ENCODE data around the gene DNAJC3.
"Not testable (repeated sequence)": the region's sequence is repeated elsewhere in the genome, so short reads cannot be mapped to it uniquely, and the experiment has no call there.

Gene DNAJC3, protein sequence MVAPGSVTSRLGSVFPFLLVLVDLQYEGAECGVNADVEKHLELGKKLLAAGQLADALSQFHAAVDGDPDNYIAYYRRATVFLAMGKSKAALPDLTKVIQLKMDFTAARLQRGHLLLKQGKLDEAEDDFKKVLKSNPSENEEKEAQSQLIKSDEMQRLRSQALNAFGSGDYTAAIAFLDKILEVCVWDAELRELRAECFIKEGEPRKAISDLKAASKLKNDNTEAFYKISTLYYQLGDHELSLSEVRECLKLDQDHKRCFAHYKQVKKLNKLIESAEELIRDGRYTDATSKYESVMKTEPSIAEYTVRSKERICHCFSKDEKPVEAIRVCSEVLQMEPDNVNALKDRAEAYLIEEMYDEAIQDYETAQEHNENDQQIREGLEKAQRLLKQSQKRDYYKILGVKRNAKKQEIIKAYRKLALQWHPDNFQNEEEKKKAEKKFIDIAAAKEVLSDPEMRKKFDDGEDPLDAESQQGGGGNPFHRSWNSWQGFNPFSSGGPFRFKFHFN

DNA sequence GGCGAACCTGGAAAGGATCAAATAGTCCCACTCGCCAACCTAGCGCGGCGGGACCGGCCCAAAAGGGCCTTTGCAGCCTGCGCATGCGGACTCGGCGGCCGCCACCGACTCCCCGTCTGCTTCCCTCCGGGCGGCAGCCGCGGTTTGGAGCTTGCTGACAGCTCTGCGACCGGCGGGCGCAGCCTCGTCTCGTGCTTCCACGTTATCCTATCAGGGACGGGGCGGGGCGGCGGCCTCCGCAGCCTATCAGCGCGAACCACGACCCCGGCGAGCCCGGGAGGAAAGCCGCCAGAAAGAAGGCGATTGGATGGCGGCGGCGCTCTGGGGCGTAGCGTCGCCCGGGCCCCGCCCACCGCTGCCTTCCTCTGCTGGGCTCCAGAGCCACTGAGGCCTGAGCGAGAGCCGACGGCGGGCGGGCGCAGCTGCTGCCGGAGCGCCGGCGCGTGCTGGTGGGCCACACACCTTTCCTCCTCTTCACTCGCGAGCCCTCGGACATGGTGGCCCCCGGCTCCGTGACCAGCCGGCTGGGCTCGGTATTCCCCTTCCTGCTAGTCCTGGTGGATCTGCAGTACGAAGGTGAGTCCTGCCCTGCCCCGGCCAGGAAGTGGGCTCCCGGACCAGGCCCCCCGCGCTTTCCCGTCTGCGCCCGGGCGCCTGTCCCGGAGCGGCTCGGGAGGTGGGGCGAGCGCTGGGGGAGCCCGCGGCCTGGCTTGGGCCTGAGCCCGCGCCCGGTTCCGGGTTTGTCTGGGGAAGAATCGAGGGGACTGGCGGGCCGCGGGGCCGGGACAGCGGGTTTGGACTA, at the start of gene DNAJC3:
DNAJC3 (plus strand) TSS at position 378 of the 802 bp plus-strand sequence; CDS start at position 495, 117 bp downstream.
- peak; percentile 94 to 96 (median 96) for DNase-seq (ENCODE audit: low read depth in 3 of 3)

DNA sequence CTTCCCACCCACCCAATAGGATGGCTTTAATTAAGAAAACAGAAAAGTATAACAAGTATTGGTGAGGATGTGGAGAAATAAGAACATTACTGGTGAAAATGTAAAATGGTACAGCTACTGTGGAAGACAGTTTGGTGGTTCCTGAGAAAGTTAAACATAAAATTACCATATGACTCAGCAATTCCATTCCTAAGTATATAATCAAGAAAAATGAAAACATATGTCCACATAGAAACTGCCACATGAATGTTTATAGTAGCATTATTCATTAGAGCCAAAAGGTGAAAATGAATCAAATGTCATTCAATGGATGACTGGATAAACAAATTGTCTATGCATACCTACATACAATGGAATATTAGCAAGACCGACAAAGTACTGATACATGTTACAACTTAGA, 49.3 kb upstream of the DNAJC3 start:
- no peak for DNase-seq (ENCODE audit: low read depth in 3 of 3)

DNA sequence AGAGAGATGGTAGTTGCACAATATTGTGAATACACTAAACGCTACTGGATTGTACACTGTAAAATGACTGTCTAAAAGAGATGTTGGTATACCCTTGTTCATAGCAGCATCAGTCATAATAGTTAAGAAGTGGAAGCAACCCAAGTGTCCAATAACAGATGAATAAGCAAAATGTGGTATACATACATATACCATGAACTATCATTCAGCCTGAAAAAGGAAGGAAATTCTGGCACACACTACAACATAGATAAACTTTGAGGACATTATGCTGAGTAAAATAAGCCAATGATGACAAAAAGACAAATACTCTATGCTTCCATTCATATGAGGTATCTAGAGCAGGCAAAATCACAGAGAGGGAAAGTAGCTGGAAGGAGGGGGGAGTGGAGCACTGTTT, 48.5 kb upstream of the DNAJC3 start:
- no peak for DNase-seq (ENCODE audit: low read depth in 3 of 3)

DNA sequence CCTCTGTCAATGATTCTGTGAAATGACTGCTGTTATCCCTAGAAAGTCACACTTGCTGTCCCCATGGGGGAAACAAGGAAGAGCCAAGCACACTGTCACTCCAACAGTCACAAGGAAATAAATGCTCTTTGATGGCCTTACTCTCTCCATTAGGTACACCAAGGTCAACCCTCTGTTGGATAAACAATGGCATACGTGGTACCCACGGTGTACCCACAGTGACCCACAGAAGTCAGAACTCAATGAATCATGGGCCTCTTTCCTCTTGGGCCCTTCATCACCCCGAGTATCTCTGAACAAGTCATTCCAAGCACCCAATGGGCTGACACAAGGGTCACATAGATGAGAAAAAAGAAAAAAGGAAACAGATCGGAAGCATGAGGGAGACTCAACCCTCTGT, 47.9 kb upstream of the DNAJC3 start:
- no peak for DNase-seq (ENCODE audit: low read depth in 3 of 3)

DNA sequence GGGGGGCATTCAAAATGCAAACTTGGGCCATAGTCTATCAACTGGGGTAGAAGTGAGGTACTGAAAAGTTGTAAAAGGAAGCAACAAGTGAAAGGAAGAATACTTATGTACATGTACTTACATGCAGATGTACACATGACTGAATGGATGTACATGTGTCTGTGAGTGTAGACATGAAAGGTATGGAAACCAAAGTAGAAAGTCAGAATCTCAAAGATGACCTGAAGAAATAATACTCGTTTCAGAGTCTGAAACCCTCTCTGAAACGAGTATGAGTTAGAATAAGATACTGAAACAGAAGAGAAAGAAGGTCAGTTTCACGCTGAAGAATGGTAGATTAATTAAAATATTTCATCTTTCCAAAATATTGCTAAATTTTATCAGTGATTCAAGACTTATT, 46.3 kb upstream of the DNAJC3 start:
- DNase-seq (ENCODE audit: low read depth in 3 of 3), result no peak

DNA sequence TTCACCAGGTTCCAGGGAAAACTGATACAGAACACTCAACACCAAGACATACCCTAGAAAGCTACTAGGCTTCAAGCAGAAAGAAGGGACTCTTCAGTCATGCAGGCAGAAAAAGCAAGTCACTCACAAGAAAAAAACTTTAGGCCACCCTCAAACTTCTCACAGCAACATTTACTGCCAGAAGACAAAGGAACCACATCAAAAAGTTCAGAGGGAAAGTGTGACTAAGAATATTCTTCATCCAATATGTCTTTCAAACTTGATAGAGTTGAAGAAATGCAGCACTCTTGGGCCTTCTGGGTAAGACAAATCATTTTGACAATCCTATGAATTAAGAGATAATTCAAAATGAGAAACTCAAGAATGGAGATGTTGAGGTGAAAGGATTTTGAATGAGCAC, 40.1 kb upstream of the DNAJC3 start:
- DNase-seq (ENCODE audit: low read depth in 3 of 3), result no peak

DNA sequence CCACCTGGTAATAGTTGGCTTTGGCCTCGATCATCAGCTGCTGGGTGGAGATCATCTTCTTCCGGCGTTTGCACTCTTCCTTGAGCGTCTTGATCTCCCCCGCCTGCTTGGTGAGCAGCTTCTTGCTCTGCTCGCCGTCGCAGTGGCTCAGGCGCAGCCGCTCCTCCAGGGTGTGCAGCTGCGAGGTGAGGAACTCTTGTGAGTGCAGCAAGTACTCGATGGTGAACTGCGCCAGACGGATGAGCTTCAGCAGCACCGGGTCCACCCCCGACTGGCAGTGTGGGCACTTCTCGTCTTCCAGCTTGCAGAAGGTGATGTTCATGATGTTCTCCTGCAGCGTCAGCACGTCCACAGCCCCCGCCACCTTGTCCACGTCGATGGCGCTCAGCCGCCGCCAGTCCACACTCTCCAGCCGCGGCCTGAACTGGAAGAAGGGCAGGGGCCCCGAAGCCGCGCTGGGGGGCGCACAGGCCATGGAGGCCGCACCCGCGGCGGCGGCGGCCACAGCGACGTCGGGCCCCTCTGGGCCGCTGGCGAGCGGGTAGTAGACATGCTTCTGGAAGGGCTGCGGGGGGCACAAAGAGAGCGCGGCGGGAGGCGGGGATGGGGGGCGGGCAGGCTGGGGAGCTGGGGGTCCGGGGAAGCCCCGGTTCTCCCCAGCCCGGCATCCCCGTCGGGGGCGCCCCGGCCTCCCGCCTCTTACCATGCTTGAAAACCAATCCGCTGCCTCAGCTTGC, 35.5 kb upstream of the DNAJC3 start:
- no peak for DNase-seq (ENCODE audit: low read depth in 3 of 3)

DNA sequence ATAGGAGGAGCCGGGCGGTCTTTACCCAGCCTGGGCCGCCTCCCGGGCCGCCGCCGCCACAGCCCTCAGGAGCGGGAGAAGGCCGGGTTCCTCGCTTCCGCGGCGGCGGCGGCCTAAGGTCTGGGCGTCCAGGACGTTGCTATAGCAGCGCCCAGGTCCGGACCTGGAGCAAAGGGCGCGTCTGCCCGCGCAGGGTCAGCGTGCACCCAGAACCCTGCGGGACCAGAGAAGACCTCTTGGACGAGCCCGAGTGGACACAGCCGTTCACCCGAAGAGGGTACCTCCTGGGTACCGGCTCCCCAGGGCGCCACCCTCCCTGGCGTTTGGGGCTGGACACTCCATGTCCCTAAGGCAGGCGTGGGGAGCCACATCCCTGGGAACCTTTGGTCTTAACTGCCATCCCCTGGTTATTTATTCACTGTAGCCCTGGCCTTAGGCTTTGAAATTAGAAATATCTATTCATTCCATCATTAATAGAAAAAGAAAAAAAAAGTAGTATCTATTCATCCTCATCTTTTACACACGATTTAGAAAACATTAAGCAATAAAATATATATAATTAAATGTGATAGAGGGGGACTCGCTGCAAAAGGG, 34.8 kb upstream of the DNAJC3 start:
- no peak for DNase-seq (ENCODE audit: low read depth in 3 of 3)

DNA sequence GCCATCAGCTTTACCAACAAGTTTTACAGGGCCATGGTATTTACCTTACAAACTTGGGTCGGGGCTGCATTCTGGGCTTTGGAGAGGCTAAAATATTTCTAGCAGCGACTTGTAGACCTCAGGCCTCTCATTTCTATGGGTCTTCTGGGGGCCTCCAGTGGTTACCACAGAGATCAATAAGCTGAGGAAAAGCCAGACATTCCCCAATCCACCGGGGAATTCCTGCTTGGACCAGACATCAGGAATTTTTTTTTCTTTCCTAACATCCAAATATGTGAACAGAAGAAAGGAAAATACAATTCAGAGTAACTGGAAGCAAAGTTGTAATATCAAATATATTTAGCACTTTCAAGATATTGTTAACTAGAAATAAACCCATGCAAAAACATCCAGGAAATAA, 33.9 kb upstream of the DNAJC3 start:
- DNase-seq (ENCODE audit: low read depth in 3 of 3), result no peak

DNA sequence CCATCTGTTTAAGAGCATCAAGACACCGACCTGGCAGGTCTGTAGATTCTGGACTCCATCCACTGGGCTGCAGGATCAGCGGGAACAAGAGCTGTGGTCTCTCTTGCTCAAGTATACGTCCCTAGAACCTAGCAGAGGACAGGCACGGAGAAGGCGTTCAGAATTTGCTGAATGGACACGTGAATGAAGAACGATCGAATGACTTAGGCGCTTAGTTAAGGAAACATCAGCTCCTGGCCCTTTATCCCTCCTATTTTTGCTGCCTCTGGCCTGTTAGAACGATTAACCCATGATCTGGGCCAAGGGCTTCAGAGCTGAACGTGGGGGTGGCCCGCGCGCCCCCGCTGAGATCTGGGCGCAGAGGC, 33.4 kb upstream of the DNAJC3 start:
- no peak for DNase-seq (ENCODE audit: low read depth in 3 of 3)

DNA sequence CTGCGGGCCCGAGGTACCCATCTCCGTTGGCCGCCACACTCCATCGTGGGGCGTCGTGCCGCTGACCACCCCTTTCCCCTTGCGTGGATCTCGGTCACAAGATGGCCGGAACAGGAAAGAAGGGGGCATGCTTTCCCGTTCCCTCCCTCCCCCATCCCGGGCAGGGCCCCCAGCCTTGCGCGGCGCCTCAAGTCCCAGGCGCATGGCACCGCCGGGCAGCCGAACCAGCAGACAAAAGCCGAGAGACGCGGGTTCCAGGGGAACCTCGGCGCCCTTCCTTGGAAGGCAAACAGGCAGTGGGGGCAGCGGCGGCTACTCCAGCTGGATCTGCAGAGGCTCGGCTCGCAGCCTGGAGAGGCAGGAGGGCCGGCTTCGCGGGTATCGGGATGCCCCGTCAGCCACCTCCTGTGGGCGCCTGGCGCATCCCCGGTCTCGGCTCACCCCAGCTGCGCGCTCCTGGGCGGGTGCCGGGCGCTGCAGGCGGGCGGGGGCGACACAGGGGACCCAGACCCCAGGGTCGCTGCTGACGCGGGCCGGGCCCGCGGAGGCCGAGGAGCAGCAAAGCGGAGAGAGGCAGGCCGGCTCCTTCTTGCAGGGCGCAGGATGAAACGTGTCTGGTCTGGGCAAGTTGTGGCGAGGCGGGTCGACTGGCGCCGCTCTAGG, 32.9 kb upstream of the DNAJC3 start:
- DNase-seq (ENCODE audit: low read depth in 3 of 3), result no peak

DNA sequence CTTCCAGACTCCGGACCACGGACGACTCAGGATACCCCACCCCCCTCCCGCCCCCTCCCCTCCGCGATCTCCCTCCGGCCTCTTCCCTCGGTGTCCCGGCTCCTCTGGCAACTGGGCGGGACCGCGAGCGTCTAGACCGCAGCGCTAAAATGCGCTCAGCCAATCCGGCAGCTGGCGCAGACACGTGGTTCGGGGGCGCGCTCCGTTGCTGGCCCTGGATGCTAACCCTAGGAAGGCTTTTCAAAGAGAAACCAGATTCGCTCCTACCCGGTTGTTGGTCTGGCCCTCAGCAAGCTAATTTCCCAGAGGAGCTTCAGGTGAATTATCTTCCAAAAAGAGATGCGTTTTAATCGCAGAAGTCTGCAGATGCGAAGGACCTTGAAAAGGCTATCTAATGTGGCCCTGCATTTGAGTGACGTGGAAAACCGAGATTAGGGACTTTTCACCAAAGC, 32.3 kb upstream of the DNAJC3 start, which contains the start of gene DZIP1:
DZIP1 (minus strand) TSS at position 106 of the 452 bp plus-strand sequence. CDS start 2,677 bp downstream, outside the sequence.
- DNase-seq (ENCODE audit: low read depth in 3 of 3), result no peak

DNA sequence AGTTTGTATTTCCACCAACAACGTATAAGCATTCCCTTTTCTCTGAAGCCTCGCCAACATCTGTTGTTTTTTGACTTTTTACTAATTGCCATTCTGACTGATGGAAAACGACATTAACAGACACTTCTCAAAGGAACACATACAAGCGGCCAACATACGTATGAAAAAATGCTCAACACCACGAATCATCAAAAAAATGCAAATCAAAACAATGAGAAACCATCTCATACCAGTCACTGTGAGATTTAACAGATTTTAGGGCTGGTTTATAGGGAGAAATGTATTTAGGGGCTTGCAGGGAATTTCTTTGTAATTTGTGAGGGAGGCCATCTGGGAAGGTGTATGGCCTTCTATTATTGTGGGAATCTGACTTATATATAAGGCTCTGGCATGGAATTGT, 29.6 kb upstream of the DNAJC3 start:
- DNase-seq (ENCODE audit: low read depth in 3 of 3), result no peak

DNA sequence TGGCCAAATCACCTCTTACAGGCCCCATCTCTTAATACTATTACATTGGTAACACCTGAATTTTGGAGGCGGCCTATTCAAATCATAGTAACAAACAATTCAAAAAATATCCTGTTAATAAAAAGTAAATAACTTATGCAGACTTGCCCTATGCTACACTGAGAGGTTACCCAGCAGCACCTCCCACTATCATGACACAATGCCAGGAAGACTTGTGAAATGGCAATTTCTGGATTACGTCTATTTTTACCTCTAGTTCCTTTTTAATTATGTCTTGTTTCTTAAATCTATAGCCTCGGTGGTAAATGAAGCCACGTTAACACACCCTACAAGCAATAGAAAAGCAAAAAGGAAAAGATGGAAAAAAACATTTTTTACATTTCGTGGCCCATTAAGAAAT, 26.2 kb upstream of the DNAJC3 start:
- DNase-seq (ENCODE audit: low read depth in 3 of 3), result no peak

DNA sequence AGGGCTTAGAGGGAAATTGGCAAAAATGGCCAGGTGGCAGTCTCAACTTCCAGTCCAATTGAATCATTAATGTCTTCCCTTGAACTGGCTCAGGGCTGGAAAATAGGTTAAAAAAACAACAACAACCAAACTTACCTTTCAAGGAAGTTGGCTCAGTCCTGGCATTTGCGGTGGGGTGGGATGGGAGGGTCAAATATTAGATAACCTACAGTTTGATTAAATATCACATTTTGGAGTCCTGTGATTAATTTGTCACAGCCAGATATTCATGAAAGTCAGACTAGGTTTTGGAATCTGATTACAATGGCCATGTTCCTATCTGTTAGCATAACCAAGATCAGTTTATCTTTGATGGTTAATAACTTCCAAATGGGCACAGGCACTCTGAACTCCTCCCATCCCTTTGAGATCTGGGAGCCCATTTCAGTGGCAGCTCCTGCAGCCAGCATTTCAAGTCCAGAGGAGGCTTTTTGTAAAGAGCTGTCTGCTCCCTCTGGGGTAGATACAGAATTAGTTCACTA, 24.6 kb upstream of the DNAJC3 start:
- DNase-seq (ENCODE audit: low read depth in 3 of 3), result no peak

DNA sequence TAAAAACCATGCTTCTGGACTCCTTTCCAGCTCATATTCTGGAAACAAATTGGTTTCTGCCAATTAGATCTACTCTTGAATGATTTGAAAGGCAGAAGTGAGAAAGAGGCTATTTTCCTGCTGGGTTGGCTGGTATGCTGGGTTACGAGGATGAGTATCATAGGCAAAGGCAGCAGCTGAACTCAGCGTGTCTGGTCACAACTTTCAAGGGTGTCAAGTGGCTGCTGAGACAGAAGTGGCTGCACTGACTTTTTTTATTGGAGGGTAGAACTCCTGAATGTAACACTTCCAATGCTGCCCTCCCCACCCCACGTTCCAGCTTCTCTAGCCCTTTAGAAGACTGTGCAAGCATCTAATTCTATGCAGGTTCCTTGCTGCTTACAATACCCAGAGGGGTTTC, 24.1 kb upstream of the DNAJC3 start:
- DNase-seq (ENCODE audit: low read depth in 3 of 3), result no peak

DNA sequence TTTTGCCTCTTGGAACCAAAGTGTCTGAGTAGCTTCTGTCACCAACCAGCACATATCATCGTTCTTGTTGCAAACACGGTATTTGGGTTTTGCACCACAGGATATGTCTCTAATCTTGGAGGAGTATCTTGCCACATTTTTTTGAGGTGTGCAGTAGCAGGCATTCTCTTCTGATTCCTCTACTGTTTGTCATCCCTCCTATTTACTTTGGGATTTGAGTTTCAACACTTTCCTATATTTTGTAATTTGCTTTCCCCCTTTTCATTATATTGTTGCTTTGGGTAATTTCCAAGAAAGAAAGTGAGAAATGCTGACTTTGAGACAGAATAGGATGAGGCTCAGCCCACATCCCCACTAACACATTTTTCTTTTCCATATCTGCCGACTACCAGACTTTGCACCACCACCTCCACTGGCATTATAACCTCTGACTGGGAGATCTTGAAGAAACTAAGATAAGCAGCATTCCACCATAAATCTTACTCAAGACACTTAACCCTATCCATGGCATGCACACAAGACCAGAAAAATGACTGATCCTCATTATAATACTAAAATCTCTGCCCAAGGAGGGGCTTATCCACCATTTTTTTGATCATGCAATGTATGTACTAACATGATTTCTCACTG, 20.4 kb upstream of the DNAJC3 start:
- no peak for DNase-seq (ENCODE audit: low read depth in 3 of 3)

DNA sequence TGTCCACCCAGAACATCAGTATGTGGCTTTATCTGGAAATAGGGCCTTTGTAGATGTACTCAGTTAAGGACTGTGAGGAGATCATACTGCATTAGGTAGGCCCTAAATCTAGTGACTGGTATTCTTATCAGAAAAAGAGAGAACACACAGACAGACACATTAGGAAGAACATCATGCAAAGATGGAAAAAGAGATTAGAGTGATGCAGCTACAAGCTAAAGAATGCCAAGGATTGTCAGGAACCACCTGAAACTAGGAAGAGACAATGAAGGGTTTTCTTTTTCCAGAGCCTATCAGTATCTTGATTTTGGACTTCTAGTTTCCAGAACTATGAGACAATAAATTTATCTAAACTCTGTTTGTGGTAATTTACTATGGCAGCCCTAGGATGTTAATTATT, 17.4 kb upstream of the DNAJC3 start:
- DNase-seq (ENCODE audit: low read depth in 3 of 3), result no peak

DNA sequence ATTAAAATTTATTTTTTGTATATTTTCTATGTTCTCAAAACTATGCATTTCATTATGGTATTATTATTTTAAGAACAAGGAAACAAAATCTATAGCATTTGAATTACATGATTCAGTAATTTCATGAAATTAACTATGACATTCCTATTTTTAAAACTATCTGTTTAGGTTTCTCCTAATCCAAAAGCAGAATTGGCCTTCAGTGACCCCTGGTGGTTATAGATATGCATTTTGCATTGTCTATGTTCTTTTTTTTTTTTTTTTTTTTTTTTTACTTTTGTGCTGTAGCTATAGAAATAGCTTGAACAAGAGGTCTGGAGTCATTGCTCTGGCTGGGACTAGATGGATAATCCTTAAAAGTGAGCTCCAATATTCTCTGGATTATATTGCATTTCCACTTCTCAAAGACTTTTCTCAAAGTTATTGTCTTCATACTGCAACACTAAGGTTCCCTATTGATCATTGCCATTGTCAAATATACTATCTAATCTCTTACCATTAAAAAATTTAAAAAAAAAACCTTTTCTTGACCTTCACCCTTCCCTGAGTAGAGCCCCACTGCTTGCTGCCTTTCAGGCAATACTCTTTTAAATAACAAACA, 15.9 kb upstream of the DNAJC3 start:
- no peak for DNase-seq (ENCODE audit: low read depth in 3 of 3)

DNA sequence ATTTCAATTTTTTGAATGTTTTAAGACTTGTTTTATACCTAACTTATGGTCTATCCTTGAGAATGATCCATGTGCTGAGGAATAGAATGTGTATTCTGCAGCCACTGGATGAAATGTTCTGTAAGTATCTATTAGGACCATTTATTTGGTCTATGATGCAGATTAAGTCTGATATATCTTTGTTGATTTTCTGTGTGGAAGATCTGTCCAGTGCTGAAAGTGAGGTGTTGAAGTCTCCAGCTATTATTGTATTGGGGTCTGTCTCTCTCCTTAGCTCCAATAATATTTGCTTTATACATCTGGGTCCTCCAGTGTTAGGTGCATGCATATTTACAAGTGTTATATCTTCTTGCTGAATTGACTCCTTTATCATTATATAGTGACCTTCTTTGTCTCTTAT, 9.7 kb upstream of the DNAJC3 start:
- not testable (repeated sequence) for DNase-seq (ENCODE audit: low read depth in 3 of 3)
